GM12892 (cell line): ENCODE measurements around the gene PCK1.

Source experiments
- POLR2A ChIP-seq: IDR thresholded peaks from 2 replicates; pipeline ENCODE4 v1.6.1; 2011; ENCODE audit warnings: low read depth, low read length, control low read depth
- POLR2AphosphoS5 ChIP-seq: IDR thresholded peaks from 2 replicates; pipeline ENCODE4 v1.6.1; 2011; ENCODE audit warnings: low read depth, low read length, control low read depth

DNA sequence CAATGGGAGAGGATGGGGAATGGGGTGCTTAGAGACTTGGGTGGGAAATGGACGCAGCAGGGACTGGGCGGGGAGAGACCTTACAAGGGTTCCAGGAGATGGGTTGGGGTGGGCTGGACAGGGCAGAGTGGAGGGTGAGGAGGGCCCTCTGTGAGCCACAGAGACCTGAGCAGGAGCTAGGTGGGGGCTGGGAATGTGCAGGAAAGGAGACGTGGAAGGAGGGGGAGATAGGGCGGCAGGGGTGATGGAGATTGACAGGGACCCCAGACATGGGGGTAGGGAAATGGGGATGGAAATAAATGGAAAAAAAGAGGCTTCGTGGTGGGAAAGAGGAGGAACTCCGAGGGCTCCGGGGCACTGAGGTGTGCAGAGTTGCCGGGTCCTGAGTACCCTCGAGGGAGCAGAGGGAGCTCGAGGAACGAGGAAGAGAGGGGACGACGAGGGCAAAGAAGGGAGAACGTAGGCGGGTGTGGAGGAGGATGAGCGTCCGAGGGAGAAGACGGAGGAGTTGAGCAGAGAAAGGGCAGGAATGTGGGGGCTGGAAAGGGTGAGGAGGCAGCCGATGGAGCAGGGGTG, 33.9 kb upstream of the PCK1 start:
- TF ChIP-seq POLR2A, result no peak
- TF ChIP-seq POLR2AphosphoS5, result no peak
